ENCODE data around the gene SLC1A3.

The SLC1A3 gene

DNA sequence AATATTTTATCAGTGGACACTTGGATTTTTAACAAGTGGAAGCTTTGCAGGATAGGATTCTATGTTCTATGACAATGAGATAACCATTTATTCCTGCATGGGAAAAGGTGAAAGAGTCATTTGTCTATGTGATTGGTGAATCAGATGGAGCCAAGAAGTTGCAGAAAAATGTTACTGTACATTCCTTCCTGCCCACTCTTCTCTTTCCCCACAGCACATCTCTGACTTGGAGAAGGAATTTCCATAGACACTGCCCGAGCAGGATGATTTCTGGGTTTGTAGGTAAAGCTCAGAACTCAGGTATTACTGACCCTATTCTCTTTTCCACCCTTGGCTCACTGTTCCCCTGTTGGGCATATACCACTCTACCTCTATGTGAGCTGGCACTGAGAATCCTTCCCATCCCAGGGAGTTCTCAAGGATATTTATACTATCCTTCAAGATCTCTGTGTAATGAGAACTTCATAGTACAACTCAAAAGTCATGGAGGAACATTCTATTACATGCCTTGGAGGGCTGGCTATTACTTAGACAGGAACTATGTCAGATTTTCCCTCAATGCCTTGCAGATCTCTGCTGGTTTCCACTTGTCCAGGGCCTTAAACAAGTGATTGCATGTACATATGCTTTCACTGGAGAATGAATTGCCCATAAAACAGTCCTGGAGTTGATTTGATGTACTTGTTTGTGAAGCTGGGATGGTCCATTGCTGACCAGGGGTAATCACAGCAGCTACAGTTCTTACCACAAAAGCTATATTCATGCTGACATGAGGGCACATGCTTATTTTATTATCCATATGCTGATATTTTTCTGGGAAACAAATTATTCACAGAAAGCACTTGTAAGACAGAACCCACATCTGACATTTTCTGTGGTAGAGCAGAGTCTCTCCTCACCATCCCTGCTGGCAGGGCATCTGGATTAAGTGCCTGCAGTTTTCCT, 24.1 kb downstream of the SLC1A3 start:
- no peak overlapping the region for H3K27ac ChIP-seq
- DNase-seq = no peak
- in situ Hi-C loops (cut with HindIII; ENCODE audit: low pct_ligation_motif_present, low sequenced_read_pairs) = no loop called here

DNA sequence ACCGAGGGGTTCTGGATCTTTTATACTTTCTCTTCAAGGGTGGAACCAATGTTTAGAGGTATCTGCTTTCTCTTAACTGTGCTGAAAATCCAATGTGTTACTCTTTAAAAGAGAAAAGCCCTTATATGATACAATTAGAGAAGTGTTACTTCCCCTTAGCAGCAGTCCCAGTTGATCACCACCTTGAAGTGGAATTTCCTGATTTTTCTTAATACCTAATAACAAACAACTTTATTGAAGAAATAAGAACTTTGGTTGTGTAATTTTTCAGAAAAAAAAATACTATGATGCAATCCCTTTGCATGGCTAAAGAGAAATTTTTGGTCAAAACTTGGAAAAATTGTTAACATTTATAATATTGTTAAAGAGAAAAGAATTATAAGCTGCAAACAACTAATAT, 24.7 kb downstream of the SLC1A3 start:
- Histone ChIP-seq H3K27ac (no peak overlapping the region), H3K4me3 (ENCODE audit: low read depth, low read length) (no peak overlapping the region), H3K27me3 (replicated peaks) (no peaks in the 10 kb centered on the region), H3K36me3 (replicated peaks) (no peaks in the 10 kb centered on the region)
- in situ Hi-C loops (cut with HindIII; ENCODE audit: low pct_ligation_motif_present, low sequenced_read_pairs) = no loop called here
- no peak for TF ChIP-seq CTCF (IDR thresholded peaks at IDR 0.05; ENCODE audit: low read depth, low read length, missing control alignments)
- DNase-seq = no peak

More for the DNA sequence above, 24.1 kb downstream of the SLC1A3 start:
- H3K4me3 ChIP-seq (ENCODE audit: low read depth, low read length) = no peak overlapping the region
- H3K27me3 ChIP-seq (replicated peaks) = no peaks in the 10 kb centered on the region
- H3K36me3 ChIP-seq (replicated peaks) = no peaks in the 10 kb centered on the region
- no peak for TF ChIP-seq CTCF (IDR thresholded peaks at IDR 0.05; ENCODE audit: low read depth, low read length, missing control alignments)

GRCh38 chr5:36631620-36632362, 25.4 kb downstream of the SLC1A3 start:
- in situ Hi-C loops (cut with HindIII; ENCODE audit: low pct_ligation_motif_present, low sequenced_read_pairs) = no loop called here
- no peak for TF ChIP-seq CTCF (IDR thresholded peaks at IDR 0.05; ENCODE audit: low read depth, low read length, missing control alignments)

GRCh38 chr5:36632363-36632664, 25.9 kb downstream of the SLC1A3 start:
- TF ChIP-seq CTCF (IDR thresholded peaks at IDR 0.05; ENCODE audit: low read depth, low read length, missing control alignments) = no peak

More at GRCh38 chr5:36631620-36632362, 25.4 kb downstream of the SLC1A3 start:
- DNase-seq = no peak
- Histone ChIP-seq H3K4me3 (ENCODE audit: low read depth, low read length) (no peak overlapping the region), H3K36me3 (replicated peaks) (no peaks in the 10 kb centered on the region), H3K27me3 (replicated peaks) (no peaks in the 10 kb centered on the region), H3K27ac (no peak overlapping the region)

DNA sequence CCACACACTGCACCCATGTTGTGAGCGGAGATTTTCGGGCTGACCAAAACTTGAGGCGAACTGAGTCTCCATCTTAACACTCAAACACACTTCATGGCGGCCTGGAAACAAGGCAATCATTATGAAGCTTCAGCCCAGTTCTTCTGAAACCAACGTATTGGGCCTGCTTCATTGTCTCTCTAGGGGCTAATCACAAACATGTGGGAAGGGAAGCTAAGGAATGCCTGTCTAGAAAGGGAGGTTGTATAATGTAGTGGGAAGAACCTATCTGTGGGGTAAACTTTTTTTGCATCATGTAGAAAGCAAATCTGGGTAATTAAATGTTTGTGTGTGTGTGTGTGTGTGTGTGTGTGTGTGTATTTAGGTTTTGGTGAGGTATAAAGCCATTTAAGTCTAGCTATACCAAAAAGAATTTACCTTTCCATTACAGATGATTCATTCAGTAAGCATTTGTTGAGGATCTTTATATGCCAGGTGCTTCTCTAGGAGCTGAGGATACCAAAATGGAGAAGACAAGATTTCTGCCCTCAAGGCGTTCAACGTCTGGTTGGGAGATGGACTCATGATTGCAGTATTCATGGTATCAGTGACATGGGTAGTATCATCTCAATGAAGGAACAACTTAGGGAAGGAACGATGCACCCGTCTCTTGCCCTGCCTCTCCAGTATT, 29.4 kb downstream of the SLC1A3 start:
- Histone ChIP-seq H3K36me3 (replicated peaks) (no peaks in the 10 kb centered on the region), H3K4me3 (ENCODE audit: low read depth, low read length) (no peak overlapping the region), H3K27ac (no peak overlapping the region), H3K27me3 (replicated peaks) (no peaks in the 10 kb centered on the region)
- TF ChIP-seq CTCF (IDR thresholded peaks at IDR 0.05; ENCODE audit: low read depth, low read length, missing control alignments) = no peak
- in situ Hi-C loops (cut with HindIII; ENCODE audit: low pct_ligation_motif_present, low sequenced_read_pairs) = no loop called here
- no peak for DNase-seq

More at GRCh38 chr5:36632363-36632664, 25.9 kb downstream of the SLC1A3 start:
- Histone ChIP-seq H3K27ac (no peak overlapping the region), H3K36me3 (replicated peaks) (no peaks in the 10 kb centered on the region), H3K4me3 (ENCODE audit: low read depth, low read length) (no peak overlapping the region), H3K27me3 (replicated peaks) (no peaks in the 10 kb centered on the region)
- in situ Hi-C loops (cut with HindIII; ENCODE audit: low pct_ligation_motif_present, low sequenced_read_pairs) = no loop called here
- no peak for DNase-seq

Measured in brain microvascular endothelial cell (primary cell).